ENCODE measurements around the gene GRB14.

- TF ChIP-seq CTCF (IDR thresholded peaks at IDR 0.05; ENCODE audit: low read depth, low read length) (no peak), POLR2A (IDR thresholded peaks at IDR 0.05; ENCODE audit: extremely low read depth, insufficient read length) (no peak)
Measured at GRCh38 chr2:164554487-164554886, 66.8 kb downstream of the GRB14 start.
